ENCODE measurements around the gene ATXN1.

DNA sequence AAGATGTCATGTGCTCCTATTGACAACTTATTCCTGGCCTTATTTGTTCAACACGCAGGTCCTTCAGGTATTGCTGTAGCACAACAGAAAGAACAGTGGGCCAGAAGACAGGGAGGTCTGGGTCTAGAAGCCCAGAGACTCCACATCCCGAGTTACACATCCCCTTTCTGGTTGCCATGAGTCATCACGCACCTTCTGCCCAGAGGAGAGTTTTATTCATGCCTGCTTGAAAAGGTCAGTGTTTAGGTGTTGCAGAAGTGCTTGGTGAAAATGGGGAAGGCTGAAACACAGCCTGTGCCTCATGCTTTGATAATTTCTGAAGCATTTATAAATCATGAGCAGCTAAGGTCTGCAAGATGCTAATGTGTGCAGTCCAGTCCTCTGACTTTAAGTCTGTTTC lies 266.5 kb downstream of the ATXN1 start:
- TF ChIP-seq JUNB (IDR thresholded peaks at IDR 0.05) (no peak), GATA3 (IDR thresholded peaks at IDR 0.05; ENCODE audit: borderline replicate concordance) (no peak), PHF8 (IDR thresholded peaks at IDR 0.05; ENCODE audit: borderline replicate concordance, low read depth) (no peak), ZFP36 (IDR thresholded peaks at IDR 0.05; ENCODE audit: borderline replicate concordance, partially characterized antibody) (no peak), CBX2 (IDR thresholded peaks at IDR 0.05; ENCODE audit: borderline replicate concordance, low read depth) (no peak), NR3C1 (IDR thresholded peaks at IDR 0.05) (no peak)
- TF ChIP-seq, protein P1, sequence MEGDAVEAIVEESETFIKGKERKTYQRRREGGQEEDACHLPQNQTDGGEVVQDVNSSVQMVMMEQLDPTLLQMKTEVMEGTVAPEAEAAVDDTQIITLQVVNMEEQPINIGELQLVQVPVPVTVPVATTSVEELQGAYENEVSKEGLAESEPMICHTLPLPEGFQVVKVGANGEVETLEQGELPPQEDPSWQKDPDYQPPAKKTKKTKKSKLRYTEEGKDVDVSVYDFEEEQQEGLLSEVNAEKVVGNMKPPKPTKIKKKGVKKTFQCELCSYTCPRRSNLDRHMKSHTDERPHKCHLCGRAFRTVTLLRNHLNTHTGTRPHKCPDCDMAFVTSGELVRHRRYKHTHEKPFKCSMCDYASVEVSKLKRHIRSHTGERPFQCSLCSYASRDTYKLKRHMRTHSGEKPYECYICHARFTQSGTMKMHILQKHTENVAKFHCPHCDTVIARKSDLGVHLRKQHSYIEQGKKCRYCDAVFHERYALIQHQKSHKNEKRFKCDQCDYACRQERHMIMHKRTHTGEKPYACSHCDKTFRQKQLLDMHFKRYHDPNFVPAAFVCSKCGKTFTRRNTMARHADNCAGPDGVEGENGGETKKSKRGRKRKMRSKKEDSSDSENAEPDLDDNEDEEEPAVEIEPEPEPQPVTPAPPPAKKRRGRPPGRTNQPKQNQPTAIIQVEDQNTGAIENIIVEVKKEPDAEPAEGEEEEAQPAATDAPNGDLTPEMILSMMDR (IDR thresholded peaks at IDR 0.05): no peak
